Activated CD4-positive, alpha-beta T cell treated with anti-CD3 and anti-CD28 coated beads for 48 hours (primary cell): ENCODE measurements around the gene MAPK8IP3.
A peak's percentile ranks its signal among the peaks of the same experiment; 100 is the strongest.
"Not testable (repeated sequence)": the region's sequence is repeated elsewhere in the genome, so short reads cannot be mapped to it uniquely, and the experiment has no call there.

Source experiments
- DNase-seq: peaks from one replicate; pipeline ENCODE4 v3.0.0-alpha.2; 2020

Gene MAPK8IP3

DNA sequence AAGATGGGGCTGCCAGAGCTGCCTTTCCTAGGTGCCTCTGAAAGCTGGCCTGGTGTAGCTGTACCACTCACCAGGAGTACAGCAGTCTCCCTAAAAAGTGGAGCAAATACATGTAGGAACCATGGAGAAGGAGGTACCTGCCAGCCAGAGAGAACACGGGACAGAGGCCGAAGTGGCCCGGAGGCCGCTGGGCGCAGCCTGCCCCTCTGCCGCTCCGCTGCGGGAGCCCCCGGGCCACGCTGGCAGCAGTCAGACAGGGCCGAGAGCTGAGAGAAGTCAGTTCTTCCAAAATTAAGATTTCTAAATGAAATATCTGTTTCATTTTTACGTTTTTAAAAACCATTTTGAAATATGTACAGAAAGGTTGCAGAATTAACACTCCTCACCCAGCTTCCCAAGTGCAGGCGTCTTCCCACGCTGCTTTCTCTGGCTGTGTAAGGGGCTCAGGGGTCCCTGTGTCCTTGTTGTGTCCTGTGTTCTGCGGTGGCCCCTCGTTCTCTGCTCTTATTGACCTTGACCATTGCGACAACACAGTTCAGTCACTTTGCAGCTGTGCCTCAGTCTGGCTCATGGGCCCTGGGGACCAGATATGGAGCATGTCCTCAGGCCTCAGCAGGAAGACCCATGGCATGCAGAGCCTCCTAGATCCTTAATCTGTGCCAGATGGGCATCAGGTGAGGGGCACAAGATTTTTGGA, 5.0 kb downstream of the MAPK8IP3 start:
- no peak for DNase-seq

DNA sequence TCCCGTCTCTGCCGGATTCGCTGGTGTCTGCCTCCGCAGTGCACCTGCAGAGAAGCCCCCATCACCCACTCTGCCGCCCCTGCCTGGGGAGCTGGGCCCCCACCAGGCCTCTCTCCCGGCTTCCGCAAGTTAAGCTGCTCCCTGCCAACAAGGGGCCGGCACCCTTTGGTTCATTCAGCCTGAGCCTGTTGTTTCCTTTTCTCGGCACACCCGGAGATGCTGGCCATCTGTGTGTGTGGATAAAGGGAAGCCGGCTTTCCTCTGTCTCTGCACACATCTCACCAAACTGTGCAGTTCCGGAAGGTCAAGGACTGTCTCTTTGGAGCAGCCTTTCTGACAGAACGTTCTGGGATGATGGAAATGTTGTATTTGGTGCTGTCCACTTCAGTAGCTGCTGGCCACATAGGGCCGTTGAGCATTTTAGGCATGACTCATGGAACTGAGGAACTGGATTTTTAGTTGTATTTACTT, 6.8 kb downstream of the MAPK8IP3 start:
- DNase-seq = no peak

DNA sequence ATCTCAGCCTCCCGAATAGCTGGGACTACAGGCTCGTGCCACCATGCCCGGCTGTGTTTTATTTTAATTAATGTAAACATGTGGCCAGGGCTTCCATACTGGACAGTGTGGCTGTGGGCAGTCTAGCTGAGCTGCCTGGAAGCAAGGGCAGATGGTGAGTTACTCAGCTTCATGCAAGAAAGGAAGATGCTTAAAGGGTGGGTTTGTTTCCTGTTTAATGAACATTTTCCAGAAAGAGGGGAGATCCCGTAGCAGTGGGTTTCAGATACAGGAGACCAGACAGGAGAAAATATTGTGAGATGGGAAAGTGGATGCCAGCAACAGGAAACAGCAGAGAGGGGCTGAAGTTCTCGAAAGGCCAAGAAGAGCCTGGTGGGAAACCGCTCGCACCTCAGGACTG, 7.3 kb downstream of the MAPK8IP3 start:
- no peak for DNase-seq

DNA sequence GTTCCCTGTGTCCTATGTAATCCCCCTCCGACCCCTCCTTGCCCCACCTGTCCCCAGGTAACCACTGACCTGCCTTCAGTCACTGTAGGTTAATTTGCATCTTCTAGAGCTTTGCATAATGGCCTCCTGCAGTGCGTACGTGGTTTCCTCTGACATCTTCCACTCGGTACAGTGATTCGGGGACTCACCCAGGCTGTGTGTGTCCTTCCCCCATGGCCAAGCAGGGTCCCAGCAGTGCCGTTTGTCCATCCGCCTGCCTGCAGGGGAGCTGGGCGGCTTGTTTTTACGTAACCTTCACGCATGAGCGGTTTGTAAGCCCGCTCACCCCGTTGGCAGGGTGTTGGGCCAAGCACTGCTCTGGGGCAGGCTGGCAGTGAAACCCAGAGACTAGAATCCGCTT, 7.9 kb downstream of the MAPK8IP3 start:
- no peak for DNase-seq

DNA sequence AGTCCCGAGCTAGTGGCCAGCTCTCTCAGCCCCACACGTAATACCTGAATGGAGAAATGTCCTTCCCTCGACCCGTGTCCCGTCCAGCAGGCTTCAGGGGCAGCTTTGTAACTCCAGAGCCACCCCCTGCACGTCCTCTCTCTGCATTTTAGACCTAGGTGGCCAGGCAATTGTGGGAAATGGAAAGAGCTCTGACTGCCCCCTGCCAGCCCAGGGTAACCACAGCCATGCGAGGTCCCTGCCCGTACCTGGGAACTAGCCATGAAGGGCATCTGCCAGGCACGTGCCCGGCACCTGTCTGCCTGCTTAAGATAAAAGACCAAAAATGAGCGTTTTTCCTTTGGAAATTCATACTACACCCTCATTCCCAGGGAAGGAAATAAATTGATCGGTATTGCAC, 9.2 kb downstream of the MAPK8IP3 start:
- DNase-seq = no peak

DNA sequence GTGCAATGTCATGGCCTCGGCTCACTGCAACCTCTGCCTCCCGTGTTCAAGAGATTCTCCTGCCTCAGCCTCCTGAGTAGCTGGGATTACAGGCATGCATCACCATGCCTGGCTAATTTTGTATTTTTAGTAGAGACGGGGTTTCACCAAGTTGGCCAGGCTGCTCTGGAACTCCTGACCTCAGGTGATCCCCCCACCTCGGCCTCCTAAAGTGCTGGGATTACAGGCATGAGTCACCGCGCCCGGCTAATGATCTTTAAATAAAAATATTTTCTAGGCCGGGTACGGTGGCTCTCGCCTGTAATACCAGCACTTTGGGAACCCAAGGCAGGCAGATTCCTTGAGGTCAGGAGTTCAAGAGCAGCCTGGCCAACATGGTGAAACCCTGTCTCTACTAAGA, 12.2 kb downstream of the MAPK8IP3 start:
- not testable (repeated sequence) for DNase-seq

DNA sequence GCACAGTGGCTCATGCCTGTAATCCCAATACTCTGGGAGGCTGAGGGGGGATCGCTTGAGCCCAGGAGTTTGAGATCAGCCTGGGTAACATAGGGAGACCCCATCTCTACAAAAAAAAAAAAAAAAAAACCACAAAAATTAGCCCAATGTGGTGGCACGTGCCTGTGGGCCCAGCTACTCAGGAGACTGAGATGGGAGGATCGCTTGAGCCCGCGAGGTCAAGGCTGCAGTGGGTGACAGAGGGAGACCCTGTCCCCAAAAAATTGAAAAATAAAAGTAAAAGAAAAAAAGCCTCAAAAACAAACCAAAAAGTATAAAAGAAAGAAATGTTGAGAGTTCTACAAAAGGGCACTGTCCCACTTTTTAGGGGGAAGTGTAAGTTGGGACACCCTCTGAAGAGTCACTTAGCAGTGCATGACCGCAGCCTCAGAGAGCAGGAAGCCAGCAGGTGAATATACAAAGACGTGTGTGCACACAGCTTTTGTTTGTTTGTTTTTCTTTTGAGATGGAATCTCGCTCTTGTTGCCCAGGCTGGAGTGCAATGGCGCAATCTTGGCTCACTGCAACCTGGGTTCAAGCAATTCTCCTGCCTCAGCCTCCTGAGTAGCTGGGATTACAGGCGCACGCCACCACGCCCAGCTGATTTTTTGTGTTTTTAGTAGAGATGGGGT, 13.7 kb downstream of the MAPK8IP3 start:
- not testable (repeated sequence) for DNase-seq

DNA sequence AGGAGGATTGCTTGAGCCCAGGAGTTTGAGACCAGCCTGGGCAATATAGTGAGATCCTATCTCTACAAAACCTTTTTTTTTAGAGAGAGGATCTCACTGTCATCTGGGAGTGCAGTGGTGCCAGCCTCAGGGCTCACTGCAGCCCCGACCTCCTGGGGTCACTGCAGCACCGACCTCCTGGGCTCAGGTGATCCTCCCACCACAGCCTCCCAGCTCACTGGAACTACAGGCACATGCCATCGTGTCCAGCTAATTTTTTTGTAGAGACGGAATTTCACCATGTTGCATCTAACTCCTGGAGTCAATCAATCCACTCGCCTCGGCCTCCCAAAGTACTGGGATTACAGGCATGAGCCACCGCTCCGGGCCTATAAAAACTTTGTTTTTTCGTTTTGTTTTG, 15.4 kb downstream of the MAPK8IP3 start:
- DNase-seq = no peak

DNA sequence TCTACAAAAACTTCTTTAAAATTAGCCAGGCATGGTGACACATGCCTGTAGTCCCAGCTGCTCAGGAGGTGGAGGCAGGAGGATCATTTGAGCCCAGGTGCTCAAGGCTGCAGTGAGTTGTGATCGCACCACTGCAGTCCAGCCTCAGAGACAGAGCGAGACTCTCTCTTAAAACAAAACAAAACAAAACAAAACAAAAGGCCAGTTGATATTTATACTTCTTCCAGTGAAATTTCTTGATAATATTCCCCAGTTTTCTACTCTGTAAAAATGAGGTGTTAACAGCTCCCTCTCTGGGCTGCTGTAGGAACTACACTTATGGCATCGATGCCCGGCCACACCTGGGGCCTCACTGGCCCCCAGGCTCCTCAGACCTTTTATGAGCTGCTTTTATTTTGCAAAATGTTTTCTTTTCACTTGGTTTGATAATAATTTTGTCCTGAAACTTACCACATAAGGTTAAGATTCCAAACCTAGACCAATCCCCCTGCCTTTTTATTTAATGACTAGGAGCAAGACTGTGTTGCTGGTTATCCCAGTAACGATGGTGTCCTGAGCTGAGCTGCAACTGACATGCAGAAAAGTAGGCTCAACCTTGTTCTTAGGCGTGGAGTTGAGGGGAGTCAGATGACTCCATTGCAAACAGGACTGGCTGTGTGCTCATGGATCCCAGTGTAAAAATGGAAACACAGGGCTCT, 17.6 kb downstream of the MAPK8IP3 start:
- peak; percentile 56 for DNase-seq

DNA sequence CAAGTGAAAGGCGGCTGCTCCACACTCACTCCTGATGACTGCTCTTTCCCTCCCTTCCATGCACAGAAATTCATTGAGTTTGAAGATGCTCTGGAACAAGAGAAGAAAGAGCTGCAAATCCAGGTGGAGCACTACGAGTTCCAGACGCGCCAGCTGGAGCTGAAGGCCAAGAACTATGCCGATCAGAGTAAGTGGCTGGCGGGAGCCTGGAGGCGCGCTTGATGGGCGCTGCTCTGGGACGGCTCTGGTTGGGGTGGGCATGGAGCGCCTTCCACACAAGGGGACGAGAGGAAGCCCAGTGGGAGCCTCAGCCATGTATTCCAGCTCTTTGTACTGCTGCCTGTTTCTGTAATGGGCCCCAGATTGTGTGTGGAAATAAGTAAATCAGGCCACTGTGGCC, 18.5 kb downstream of the MAPK8IP3 start:
- DNase-seq = no peak

DNA sequence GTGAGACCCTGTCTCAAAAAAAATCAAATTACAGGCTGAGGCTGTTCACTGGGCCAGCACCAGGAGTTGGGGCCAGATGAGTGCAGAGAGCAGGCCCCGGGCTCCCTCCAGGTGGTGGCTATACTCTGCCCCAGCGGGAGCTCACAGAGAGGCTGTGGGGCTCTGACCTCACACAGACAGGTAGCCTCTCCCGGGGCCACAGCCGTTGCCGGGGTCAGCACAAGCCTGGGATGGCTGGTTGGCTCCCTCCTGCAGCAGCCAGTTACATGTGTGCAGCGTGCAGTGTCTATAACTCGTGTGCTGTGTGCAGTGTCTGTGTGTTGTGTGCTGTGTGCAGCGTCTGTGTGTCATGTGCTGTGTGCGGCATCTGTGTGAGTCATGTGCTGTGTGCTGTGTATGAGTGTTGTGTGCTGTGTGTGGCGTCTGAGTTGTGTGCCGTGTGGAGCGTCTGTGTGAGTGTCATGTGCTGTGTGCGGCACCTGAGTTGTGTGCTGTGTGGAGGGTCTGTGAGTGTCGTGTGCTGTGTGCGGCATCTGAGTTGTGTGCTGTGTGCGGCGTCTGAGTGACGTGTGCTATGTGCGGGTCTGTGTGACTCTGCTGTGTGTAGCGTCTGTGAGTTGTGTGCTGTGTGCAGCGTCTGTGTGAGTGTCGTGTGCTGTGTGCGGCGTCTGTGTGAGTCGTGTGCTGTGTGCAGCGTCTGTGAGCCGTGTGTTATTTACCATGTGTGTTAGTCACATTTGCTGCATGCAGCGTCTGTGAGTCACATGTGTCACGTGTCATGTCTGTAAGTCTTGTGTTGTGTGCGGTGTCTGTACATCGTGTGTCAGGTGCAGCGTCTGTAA, 20.9 kb downstream of the MAPK8IP3 start:
- no peak for DNase-seq

DNA sequence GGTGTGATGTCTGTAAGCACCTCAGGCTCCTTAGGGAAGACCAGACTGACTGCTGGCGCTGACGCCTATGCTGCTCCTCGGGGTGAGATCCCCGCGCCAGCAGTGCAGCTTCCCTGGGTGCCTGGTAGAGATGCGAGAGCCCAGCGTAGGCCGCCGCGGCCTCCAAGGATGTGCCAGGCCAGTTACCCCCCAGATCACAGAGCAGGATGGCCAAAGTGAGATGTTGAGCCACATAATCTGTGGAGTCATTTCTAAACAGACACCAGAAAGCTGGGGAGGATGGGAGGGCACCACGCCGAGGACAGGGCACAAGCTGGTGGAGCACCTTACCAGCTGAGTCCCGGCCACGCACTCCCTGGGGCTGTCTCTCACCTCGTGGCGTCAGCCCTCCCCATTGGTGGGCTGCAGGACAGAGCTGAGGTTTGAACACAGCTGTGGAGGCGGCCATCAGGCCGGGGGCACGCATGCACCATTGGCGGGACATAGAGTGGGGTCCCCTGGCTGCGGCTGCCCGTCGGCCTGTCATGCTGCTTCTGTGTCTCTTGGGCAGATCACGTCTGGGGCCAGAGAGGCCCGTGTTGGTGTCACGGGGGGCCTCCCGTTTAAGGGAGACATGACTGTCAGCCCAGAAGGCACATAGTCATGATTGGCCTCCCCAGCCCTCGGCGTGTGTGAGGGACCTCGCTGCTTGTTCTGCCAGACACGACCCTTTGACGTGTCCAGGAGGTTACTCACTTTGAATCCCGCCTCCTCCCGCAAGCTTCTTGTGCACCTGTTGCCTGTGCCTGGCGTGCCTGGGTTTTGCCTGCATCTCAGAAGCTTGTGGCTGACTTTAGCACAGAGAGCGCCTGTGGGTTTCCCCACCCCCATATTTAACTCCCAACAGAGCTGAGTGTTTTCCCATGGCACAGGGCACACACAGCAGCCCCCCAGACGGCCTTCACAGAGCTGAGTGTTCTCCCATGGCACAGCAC, 21.9 kb downstream of the MAPK8IP3 start:
- DNase-seq = no peak

DNA sequence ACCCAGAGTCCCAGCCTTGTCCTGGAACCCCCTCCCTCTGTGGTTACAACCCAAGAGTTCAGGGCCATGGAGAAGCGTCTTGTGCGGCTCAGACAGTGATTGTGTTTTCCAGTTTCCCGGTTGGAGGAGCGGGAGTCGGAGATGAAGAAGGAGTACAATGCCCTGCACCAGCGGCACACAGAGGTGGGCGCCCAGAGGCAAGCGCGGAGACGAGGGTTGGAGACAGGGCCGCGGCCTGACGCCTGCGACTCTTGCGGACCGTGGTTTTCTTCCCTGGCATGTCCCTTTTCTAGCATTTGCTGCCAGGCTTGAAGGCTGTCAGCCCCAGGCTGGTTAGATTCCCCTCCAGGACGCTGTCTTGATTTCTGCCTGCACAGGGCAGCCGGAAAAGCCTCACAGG, 23.0 kb downstream of the MAPK8IP3 start:
- no peak for DNase-seq

DNA sequence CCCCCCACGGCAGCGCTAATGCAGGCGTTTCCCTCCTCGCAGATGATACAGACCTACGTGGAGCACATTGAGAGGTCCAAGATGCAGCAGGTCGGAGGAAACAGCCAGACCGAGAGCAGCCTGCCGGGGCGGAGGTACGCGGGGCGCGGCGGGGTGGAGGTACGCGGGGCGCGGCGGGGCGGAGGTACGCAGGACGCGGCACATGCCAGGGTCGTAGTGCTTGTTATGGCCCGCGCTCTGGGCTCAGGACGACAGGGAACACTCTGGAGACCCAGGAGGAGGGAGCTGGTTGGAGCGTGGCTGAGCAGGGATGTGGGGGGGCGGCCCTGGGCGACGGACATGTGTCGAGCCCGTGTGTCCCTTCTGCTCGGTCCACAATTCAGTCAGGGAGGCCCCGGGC, 23.4 kb downstream of the MAPK8IP3 start:
- no peak for DNase-seq

DNA sequence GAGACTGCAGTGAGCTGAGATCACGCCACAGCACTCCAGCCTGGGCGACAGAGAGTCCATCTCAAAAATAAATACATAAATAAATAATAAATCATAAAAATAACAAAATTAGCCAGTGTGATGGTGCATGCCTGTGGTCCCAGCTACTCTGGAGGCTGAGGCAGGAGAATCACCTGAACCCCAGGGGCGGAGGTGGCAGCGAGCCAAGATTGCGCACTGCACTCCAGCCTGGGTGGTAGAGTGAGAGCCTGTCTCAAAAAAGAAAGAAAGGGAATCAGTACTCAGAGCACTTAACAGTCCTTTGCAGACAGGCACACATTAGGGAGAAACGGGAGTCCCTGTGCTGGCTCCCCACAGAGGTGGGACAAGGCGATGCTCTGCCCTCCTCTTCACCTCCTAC, 25.1 kb downstream of the MAPK8IP3 start:
- no peak for DNase-seq

DNA sequence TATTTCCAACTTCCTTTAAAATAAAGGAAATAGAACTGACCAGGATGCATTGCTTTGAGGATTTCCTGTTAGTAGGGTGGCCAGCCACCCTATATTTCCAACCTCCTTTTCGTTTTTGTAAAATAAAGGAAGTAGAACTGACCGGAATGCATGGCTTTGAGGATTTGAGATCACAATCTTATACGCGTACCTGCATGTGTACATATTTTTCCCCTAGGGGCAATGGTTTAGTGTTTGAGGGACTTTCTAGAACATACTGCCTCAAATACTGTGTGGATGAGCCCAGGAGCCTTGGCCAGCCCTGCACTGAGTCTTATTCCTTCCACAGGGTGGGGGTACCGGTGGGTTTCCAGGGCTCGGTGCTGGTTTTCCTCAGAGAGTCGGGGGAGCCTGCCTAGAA, 25.6 kb downstream of the MAPK8IP3 start:
- DNase-seq = no peak

DNA sequence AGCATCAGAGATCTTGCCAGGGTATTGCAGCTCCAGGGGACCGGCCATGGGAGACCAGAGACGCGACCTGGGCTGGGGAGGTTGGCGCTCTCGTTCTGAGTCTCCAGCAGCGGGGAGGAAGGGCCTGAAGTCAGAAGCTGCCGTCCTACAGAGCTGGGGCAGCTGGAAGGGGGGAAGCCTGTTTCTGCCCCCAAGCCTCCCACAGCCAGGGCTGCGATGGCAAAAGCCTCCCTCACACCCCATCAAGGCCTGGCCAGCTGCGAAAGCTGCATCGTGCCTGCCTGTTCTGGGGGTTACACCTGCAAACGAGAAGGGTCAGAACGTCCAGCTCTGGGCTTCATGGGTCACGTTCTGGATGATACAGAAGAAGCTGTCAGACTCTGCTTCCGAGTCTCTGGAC, 26.1 kb downstream of the MAPK8IP3 start:
- DNase-seq = no peak

DNA sequence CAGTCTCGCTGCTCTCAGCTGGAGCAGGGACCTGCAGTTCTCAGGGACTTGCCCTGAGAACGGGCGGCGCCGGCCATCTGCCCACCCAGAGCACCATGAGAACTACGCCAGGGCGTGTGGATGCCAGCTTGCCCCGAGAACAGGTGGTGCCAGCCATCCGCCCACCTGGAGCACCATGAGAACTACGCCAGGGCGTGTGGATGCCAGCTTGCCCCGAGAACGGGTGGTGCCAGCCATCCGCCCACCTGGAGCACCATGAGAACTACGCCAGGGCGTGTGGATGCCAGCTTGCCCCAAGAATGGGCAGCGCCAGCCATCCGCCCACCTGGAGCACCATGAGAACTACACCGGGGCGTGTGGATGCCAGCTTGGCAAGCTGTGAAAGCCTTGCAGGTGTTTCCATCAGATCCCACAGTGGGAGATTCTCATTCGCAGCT, 26.6 kb downstream of the MAPK8IP3 start:
- not testable (repeated sequence) for DNase-seq

DNA sequence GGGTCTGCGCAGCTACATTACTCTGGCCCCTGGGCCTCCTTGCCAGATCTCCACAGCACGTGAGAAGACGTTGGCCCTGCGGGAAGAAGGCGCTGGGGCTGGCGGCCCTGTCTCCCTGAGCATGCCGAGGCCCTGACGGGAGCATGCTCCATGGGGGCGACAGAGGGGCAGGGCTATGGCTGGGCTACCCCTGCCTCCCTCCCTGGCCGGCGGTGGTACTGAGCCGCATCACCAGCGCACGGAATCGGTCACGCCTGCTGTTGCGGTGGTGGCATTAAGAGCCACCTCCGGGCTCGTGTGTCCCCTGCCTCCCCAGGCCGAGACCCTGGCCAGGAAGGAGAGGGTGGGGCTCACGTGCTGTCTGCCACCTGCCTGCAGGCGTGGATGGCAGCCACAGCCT, 28.1 kb downstream of the MAPK8IP3 start:
- DNase-seq = no peak

DNA sequence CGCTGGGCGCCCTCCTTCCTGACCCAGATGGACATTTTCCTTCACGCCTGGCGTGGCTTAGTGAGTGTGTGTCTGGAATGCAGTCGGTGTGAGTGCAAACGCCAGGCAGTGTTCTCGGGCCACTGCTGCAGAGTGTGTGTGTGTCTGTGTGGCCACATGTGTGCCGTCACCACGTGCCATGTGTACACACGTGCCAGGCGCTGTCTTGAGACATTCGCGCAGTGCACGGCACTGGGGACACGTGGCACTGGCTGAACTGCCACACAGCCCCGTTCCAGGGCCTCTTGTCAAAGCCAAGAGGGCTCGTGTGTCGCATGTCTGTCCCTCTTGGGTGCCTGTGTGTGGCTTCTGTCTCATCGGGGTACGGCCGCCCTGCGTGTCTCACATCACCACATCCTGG, 28.8 kb downstream of the MAPK8IP3 start:
- DNase-seq = no peak

DNA sequence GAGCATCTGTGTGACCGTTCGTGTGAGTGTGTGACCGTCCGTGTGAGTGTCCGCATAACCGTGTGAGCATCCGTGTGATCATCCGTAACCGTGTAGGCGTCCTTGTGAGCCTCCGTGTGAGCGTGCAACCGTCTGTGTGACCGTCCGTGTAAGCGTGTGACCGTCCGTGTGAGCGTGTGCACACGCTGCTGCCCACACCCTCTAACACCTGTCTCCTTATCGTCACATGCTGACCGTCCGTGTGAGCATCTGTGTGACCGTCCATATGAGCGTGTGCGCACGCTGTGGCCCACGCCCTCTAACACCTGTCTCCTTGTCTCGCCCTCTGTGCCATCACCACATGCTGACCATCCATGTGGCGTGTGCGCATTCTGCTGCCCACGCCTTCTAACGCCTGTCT, 34.2 kb downstream of the MAPK8IP3 start:
- DNase-seq = no peak
